CD14-positive monocyte (primary cell): ENCODE measurements around the gene CATSPERE. TPM values are rescaled to one million over a fixed set of nuclear protein-coding genes. Genes with fewer than 3 reads are reported as not detected.

Experiments used
- DNase-seq, 3 donors: peaks; one replicate each; pipeline ENCODE4 v3.0.0-alpha.2; 2011 to 2022
- H2AFZ ChIP-seq: 2 replicates; pipeline ENCODE4 v1.6.0; 2012; ENCODE audit warnings: mild to moderate bottlenecking, low read depth, low read length, inconsistent platforms; ENCODE audit not compliant: insufficient read depth, poor library complexity, severe bottlenecking
- H3K27ac ChIP-seq, 2 donors: 1 replicate in 1 of 2; 2 replicates in 1 of 2; pipeline ENCODE4 v1.5.1; 2012 to 2013; ENCODE audit warnings: low read length in 2 of 2, control low read depth in 1 of 2, inconsistent platforms in 1 of 2, low read depth in 1 of 2, mild to moderate bottlenecking in 1 of 2
- H3K27me3 ChIP-seq, 2 donors: one replicate each; pipeline versions ENCODE4 v1.6.0 to v1.6.1; 2011 to 2013; ENCODE audit warnings: low read length in 2 of 2; ENCODE audit not compliant: control insufficient read depth in 2 of 2, insufficient read depth in 2 of 2
- H3K36me3 ChIP-seq, 2 donors: replicated peaks in 1 of 2; 1 replicate in 1 of 2; 2 replicates in 1 of 2; pipeline versions ENCODE4 v1.5.1 to v1.6.1; 2012 to 2013; ENCODE audit warnings: low read length in 2 of 2, control low read depth in 1 of 2, inconsistent platforms in 1 of 2, mild to moderate bottlenecking in 1 of 2; ENCODE audit not compliant: insufficient read depth in 2 of 2, control insufficient read depth in 1 of 2
- H3K4me1 ChIP-seq, 2 donors: 1 replicate in 1 of 2; 2 replicates in 1 of 2; pipeline versions ENCODE4 v1.5.1 to v1.6.1; 2012 to 2013; ENCODE audit warnings: low read length in 2 of 2, control low read depth in 1 of 2, inconsistent platforms in 1 of 2, mild to moderate bottlenecking in 1 of 2, moderate library complexity in 1 of 2; ENCODE audit not compliant: insufficient read depth in 2 of 2, control insufficient read depth in 1 of 2
- H3K4me2 ChIP-seq: replicated peaks from 2 replicates; pipeline ENCODE3; 2012; ENCODE audit warnings: low read length, moderate library complexity, mild to moderate bottlenecking; ENCODE audit not compliant: poor library complexity, severe bottlenecking; ENCODE audit errors: extremely low read depth
- H3K4me3 ChIP-seq, 3 experiments: fragments of 200-600 bp in 1 of 3; sonication (generic) in 1 of 3; replicated peaks in 1 of 3; 1 replicate in 2 of 3; 2 replicates in 1 of 3; pipeline ENCODE4 v1.5.1; 2011 to 2013; ENCODE audit warnings: low read length in 3 of 3, mild to moderate bottlenecking in 3 of 3, control low read depth in 2 of 3, low read depth in 2 of 3, inconsistent platforms in 1 of 3, moderate library complexity in 1 of 3
- H3K79me2 ChIP-seq: 2 replicates; pipeline ENCODE4 v1.6.0; 2012; ENCODE audit warnings: mild to moderate bottlenecking, control low read depth, inconsistent platforms, low read length, moderate library complexity; ENCODE audit not compliant: insufficient read depth
- H3K9ac ChIP-seq: 2 replicates; pipeline ENCODE4 v1.6.0; 2017; ENCODE audit warnings: low read length, mild to moderate bottlenecking; ENCODE audit not compliant: insufficient read depth, poor library complexity, severe bottlenecking
- H3K9me3 ChIP-seq, 2 donors: replicated peaks in 1 of 2; 1 replicate in 1 of 2; 2 replicates in 1 of 2; pipeline versions ENCODE4 v1.5.1 to v1.6.1; 2012 to 2013; ENCODE audit warnings: low read length in 2 of 2, control low read depth in 1 of 2; ENCODE audit not compliant: control insufficient read depth in 1 of 2, insufficient read depth in 1 of 2
- H4K20me1 ChIP-seq: 2 replicates; pipeline ENCODE4 v1.6.0; 2012; ENCODE audit warnings: mild to moderate bottlenecking, low read length, control low read depth, moderate library complexity; ENCODE audit not compliant: insufficient read depth
- H3K27ac Mint-ChIP-seq, 7 donors: one replicate each; pipeline ENCODE4 v1.8.0; 2020; ENCODE audit warnings: mild to moderate bottlenecking in 7 of 7, mixed read lengths in 7 of 7, moderate library complexity in 6 of 7, inconsistent platforms in 2 of 7
- H3K27me3 Mint-ChIP-seq, 3 donors: one replicate each; pipeline ENCODE4 v1.8.0; 2021 to 2022; ENCODE audit warnings: low read depth in 3 of 3, mild to moderate bottlenecking in 3 of 3, mixed read lengths in 3 of 3, moderate library complexity in 3 of 3, inconsistent platforms in 1 of 3
- H3K36me3 Mint-ChIP-seq, 2 donors: one replicate each; pipeline ENCODE4 v1.8.0; 2020; ENCODE audit warnings: mixed read lengths in 2 of 2, inconsistent platforms in 1 of 2, mild to moderate bottlenecking in 1 of 2
- H3K4me1 Mint-ChIP-seq: one replicate; pipeline ENCODE4 v1.8.0; 2020; ENCODE audit warnings: mild to moderate bottlenecking, mixed read lengths
- H3K4me3 Mint-ChIP-seq, 2 donors: one replicate each; pipeline ENCODE4 v1.8.0; 2020; ENCODE audit warnings: mild to moderate bottlenecking in 2 of 2, mixed read lengths in 2 of 2, moderate library complexity in 1 of 2
- H3K9me3 Mint-ChIP-seq, 7 donors: one replicate each; pipeline ENCODE4 v1.8.0; 2020 to 2022; ENCODE audit warnings: mixed read lengths in 7 of 7, mild to moderate bottlenecking in 6 of 7, moderate library complexity in 6 of 7, inconsistent platforms in 2 of 7
- WGBS: methylation state at CpG from one replicate; pipeline ENCODE4 v1.1.5; 2013; ENCODE audit warnings: missing lambda C conversion rate; ENCODE audit not compliant: insufficient coverage; 5-methylcytosine and 5-hydroxymethylcytosine counted together
- intact Hi-C, 2 donors: fragments of 100-400 bp; cut with micrococcal nuclease; formaldehyde crosslinking; loops; one replicate each; pipeline versions ENCODE4 v1.15.0 to v1.15.1; 2023
- polyA plus RNA-seq, 3 donors: library from polyadenylated mRNA; depleted of rRNA in 1 of 3; unstranded in 2 of 3; stranded (reverse) in 1 of 3; fragments of 300-500 nt in 2 of 3; fragments of >200 nt in 1 of 3; fragmentation: Illumina TruSeq in 2 of 3; gene quantifications; 1 replicate in 2 of 3; 2 replicates in 1 of 3; pipeline ENCODE4 v1.2.3, GENCODE V29; 2012 to 2021
- TF ChIP-seq, protein P1 (sequence below): fragments of 200-600 bp; IDR thresholded peaks from one replicate; pipeline ENCODE4 v1.8.0; 2022; ENCODE audit warnings: antibody characterized with exemption, mild to moderate bottlenecking

CATSPERE gene
- polyA plus RNA-seq, 3 donors: 0.63 TPM; not detected in 2

DNA sequence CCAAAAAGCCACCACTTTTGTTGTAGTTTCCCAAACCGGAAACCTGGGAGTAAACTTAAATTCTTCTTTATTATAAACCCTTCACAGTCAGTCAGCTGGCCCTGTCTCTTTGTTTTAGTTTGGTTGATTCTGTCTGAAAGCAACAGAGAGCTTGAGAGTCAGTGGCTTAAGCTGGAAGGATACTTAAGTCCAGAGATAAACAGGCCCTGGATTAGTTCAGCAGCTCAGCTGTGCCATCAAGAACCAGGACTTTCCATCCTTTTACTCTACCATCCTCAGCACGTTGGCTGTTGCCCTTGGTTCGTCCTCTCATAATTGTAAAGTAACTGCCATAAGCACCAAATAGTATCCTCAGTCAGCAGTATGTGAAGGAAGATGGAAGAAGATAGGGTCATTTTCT, 196.3 kb downstream of the CATSPERE start:
- H3K9me3 ChIP-seq: no peaks in the 10 kb centered on the region
- H3K36me3 ChIP-seq: peaks cover 15 to 35% of the 10 kb centered on the region in 2 donors
- H2AFZ ChIP-seq: no peak overlapping the region
- no peak overlapping the region for H3K27ac ChIP-seq
- Mint-ChIP-seq H3K4me3 (no peak overlapping the region), H3K27ac (no peak overlapping the region), H3K4me1 (peaks cover 19% of the 10 kb centered on the region), H3K9me3 (peaks cover 0 to 3% (median 0%) of the 10 kb centered on the region in 7 donors), H3K27me3 (no peaks in the 10 kb centered on the region), H3K36me3 (peaks cover 29 to 45% of the 10 kb centered on the region in 2 donors)
- H3K9ac ChIP-seq: no peak overlapping the region
- H3K27me3 ChIP-seq: no peaks in the 10 kb centered on the region
- WGBS: no CpG with 5 or more reads among the region's 3 CpGs
- TF ChIP-seq, protein P1, sequence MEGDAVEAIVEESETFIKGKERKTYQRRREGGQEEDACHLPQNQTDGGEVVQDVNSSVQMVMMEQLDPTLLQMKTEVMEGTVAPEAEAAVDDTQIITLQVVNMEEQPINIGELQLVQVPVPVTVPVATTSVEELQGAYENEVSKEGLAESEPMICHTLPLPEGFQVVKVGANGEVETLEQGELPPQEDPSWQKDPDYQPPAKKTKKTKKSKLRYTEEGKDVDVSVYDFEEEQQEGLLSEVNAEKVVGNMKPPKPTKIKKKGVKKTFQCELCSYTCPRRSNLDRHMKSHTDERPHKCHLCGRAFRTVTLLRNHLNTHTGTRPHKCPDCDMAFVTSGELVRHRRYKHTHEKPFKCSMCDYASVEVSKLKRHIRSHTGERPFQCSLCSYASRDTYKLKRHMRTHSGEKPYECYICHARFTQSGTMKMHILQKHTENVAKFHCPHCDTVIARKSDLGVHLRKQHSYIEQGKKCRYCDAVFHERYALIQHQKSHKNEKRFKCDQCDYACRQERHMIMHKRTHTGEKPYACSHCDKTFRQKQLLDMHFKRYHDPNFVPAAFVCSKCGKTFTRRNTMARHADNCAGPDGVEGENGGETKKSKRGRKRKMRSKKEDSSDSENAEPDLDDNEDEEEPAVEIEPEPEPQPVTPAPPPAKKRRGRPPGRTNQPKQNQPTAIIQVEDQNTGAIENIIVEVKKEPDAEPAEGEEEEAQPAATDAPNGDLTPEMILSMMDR: no peak
- peaks cover 18% of the 10 kb centered on the region for H4K20me1 ChIP-seq
- intact Hi-C loops: loop anchor here in 1 of 2 donors (10.0 kb wide), 2 partner anchors 177 to 207 kb away; partner anchors contain the start of genes COX20 and HNRNPU
- H3K4me1 ChIP-seq: peaks cover 16 to 17% of the 10 kb centered on the region in 2 donors
- DNase-seq: no peak
- no peak overlapping the region for H3K4me3 ChIP-seq
- no peak overlapping the region for H3K4me2 ChIP-seq
- H3K79me2 ChIP-seq: peaks cover 87% of the 10 kb centered on the region

DNA sequence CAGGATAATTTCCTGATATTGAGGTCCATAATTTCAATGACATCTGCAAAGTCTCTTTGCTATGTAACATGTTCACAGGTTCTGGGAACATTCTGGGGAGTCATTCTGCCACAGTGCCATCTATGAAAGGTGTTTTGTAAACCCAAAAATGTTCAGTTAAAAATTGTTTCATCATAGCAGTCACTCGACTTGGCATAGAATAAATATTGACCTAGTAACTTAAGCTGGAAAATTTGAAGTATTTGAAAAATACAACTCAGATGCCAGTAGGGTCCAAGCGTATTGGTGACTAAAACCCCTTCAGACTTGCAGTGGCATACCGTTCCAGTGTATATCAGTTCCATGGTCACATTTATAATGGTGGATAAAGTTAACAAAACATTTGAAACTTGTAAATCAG, 198.6 kb downstream of the CATSPERE start:
- Mint-ChIP-seq H3K27me3 (peaks cover 0 to 2% (median 0%) of the 10 kb centered on the region in 3 donors), H3K36me3 (peaks cover 29 to 55% of the 10 kb centered on the region in 2 donors), H3K9me3 (peaks cover 0 to 3% (median 0%) of the 10 kb centered on the region in 7 donors), H3K4me1 (peaks cover 18% of the 10 kb centered on the region), H3K27ac (peak overlapping the region in 1 of 7 donors; percentile 58), H3K4me3 (no peak overlapping the region)
- WGBS: no CpG with 5 or more reads among the region's 3 CpGs
- TF ChIP-seq, protein P1: no peak
- no peak for DNase-seq
- Histone ChIP-seq H3K79me2 (peaks cover 93% of the 10 kb centered on the region), H2AFZ (no peak overlapping the region), H3K27me3 (no peaks in the 10 kb centered on the region), H3K4me1 (peaks cover 4 to 7% of the 10 kb centered on the region in 2 donors), H4K20me1 (peaks cover 24% of the 10 kb centered on the region), H3K9me3 (no peaks in the 10 kb centered on the region), H3K36me3 (peaks cover 15 to 35% of the 10 kb centered on the region in 2 donors), H3K4me3 (no peak overlapping the region), H3K27ac (no peak overlapping the region), H3K9ac (no peak overlapping the region), H3K4me2 (no peak overlapping the region)
- intact Hi-C loops: loop anchor here in 1 of 2 donors (10.0 kb wide), 2 partner anchors 175 to 205 kb away; partner anchors contain the start of genes COX20 and HNRNPU
